Esophagus squamous epithelium (tissue), 5 donors: ENCODE results near the gene FLT3. TPM values are rescaled to one million over a fixed set of nuclear protein-coding genes. Genes with fewer than 3 reads are reported as not detected.

Source experiments
- DNase-seq: peaks from one replicate; lab custom pipeline; 2025; lab: John Stamatoyannopoulos, UW
- H3K27ac ChIP-seq, 4 donors: fragments of 200-600 bp; sonication (generic); one replicate each; pipeline ENCODE4 v1.5.1; 2016 to 2019; ENCODE audit warnings: mild to moderate bottlenecking in 1 of 4
- H3K27me3 ChIP-seq, 4 donors: fragments of 200-600 bp; sonication (generic); 1 replicate in 3 of 4; 2 replicates in 1 of 4; pipeline versions ENCODE4 v1.5.1 to v1.6.0; 2017 to 2021; ENCODE audit warnings: antibody characterized with exemption in 1 of 4
- H3K36me3 ChIP-seq, 3 donors: fragments of 200-600 bp; sonication (generic); one replicate each; pipeline ENCODE4 v1.5.1; 2016 to 2019
- H3K4me1 ChIP-seq, 3 donors: fragments of 200-600 bp; sonication (generic); one replicate each; pipeline ENCODE4 v1.5.1; 2017 to 2019
- H3K4me3 ChIP-seq, 4 donors: fragments of 200-600 bp; sonication (generic); 1 replicate in 3 of 4; 2 replicates in 1 of 4; pipeline ENCODE4 v1.5.1; 2016 to 2019; ENCODE audit warnings: mild to moderate bottlenecking in 2 of 4, moderate library complexity in 1 of 4
- H3K9me3 ChIP-seq, 3 donors: fragments of 200-600 bp; sonication (generic); one replicate each; pipeline ENCODE4 v1.5.1; 2016 to 2019
- POLR2A ChIP-seq, 4 donors: fragments of 450-650 bp; IDR thresholded peaks; one replicate each; pipeline ENCODE4 v1.6.1; 2017; ENCODE audit warnings: antibody characterized with exemption in 4 of 4, mild to moderate bottlenecking in 4 of 4, moderate library complexity in 3 of 4
- WGBS, 2 donors: methylation state at CpG; one replicate each; pipeline ENCODE4 v1.1.5; 2018; 5-methylcytosine and 5-hydroxymethylcytosine counted together
- intact Hi-C: fragments of 100-400 bp; cut with DNase I; formaldehyde crosslinking; loops from one replicate; pipeline ENCODE4 v1.15.0; 2022
- total RNA-seq, 4 donors: library from RNA; depleted of rRNA; stranded (reverse); fragments of >200 nt; gene quantifications; one replicate each; pipeline ENCODE4 v1.1.0, GENCODE V29; 2016
- TF ChIP-seq, protein P1 (sequence below), 6 experiments: fragments of 450-650 bp in 4 of 6; fragments of 200-600 bp in 2 of 6; sonication (generic) in 2 of 6; IDR thresholded peaks; one replicate each; pipeline ENCODE4 v1.5.1; 2016 to 2019; ENCODE audit warnings: antibody characterized with exemption in 6 of 6, mild to moderate bottlenecking in 4 of 6, moderate library complexity in 4 of 6
- donor health status: DM: yes; HTN: yes; CAD: no.

FLT3 gene
- total RNA-seq, 4 donors from 2014 or later, result 0.09 to 1.5 (median 0.96) TPM

DNA sequence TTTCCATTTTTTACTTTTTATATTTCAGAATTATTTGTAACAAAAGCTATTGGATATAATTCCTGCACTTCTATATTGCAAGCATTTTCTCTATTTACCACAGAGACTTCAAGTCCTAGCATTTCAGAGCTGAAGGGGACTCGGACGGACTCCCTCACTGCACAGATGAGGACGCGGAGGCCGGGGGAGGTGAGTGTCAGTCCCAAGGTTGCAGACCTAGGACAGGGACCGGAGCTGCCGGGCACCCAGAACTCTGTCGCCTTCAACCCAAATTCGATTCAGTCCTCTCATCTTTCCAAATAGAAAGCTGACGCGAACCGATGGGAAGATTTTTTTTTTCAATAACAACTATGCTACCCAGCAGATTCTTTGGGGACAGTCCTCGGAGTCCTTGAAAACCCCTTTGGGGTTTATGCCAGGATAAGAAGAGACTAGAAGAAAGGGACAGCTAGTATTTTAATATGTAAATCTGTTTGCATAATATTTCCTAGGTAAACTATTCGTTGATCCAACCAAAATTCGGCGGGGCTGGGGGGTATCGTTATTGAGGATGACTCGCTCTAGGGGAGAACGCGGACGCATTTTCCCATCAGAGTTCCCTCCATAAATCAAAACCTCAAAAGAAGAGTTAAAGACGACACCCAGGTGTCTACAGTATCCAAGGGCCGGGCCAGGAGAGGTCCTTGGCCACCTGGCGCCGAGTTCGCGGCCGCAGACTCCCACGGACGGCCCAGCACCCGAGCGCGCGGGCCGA is 803 bp downstream of the FLT3 start:
- Histone ChIP-seq H3K4me1 (peaks cover 5 to 17% (median 10%) of the 10 kb centered on the region in 3 donors), H3K36me3 (no peaks in the 10 kb centered on the region), H3K27ac (no peak overlapping the region), H3K27me3 (peaks cover 12 to 99% (median 17%) of the 10 kb centered on the region in 4 donors), H3K4me3 (peak overlapping the region; percentile 0 to 65 (median 29)), H3K9me3 (no peaks in the 10 kb centered on the region)
- WGBS, 2 donors, result 14 to 20% methylated on average over 13 to 34 of the region's 35 CpGs
- no peak for DNase-seq
- intact Hi-C loops, result no loop called here
- TF ChIP-seq, protein P1, sequence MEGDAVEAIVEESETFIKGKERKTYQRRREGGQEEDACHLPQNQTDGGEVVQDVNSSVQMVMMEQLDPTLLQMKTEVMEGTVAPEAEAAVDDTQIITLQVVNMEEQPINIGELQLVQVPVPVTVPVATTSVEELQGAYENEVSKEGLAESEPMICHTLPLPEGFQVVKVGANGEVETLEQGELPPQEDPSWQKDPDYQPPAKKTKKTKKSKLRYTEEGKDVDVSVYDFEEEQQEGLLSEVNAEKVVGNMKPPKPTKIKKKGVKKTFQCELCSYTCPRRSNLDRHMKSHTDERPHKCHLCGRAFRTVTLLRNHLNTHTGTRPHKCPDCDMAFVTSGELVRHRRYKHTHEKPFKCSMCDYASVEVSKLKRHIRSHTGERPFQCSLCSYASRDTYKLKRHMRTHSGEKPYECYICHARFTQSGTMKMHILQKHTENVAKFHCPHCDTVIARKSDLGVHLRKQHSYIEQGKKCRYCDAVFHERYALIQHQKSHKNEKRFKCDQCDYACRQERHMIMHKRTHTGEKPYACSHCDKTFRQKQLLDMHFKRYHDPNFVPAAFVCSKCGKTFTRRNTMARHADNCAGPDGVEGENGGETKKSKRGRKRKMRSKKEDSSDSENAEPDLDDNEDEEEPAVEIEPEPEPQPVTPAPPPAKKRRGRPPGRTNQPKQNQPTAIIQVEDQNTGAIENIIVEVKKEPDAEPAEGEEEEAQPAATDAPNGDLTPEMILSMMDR (IDR thresholded peaks at IDR 0.05), result no peak
- no peak for TF ChIP-seq POLR2A (IDR thresholded peaks at IDR 0.05)

DNA sequence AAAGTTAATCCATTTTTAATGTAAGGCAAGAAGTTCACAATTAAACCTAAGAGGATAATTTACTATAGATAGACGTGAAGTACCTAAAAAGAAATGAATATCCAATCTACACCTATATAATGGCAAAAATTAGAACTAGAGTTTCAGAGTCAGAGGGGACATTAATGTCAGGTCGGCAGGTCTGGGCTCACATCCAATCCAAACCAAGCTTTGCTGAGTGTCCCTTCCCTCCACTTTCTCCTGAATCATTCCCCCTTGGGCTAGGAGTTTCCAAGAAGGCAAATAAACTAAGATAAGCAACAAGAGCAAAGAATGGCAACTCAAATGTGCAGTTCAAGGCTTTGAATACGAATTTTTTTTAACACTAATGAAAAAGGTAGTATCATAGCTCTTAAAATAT is 2.9 kb downstream of the FLT3 start:
- H3K36me3 ChIP-seq, result no peaks in the 10 kb centered on the region
- no peak for DNase-seq
- intact Hi-C loops, result no loop called here
- no peaks in the 10 kb centered on the region for H3K9me3 ChIP-seq
- TF ChIP-seq, protein P1 (IDR thresholded peaks at IDR 0.05), result no peak
- TF ChIP-seq POLR2A (IDR thresholded peaks at IDR 0.05), result no peak
- no peak overlapping the region for H3K4me3 ChIP-seq
- peaks cover 5 to 17% (median 10%) of the 10 kb centered on the region in 3 donors for H3K4me1 ChIP-seq
- H3K27ac ChIP-seq, result no peak overlapping the region
- H3K27me3 ChIP-seq, result peaks cover 12 to 93% (median 17%) of the 10 kb centered on the region in 4 donors
- WGBS, 2 donors, result 28 to 32% methylated on average over 3 of the region's 3 CpGs

DNA sequence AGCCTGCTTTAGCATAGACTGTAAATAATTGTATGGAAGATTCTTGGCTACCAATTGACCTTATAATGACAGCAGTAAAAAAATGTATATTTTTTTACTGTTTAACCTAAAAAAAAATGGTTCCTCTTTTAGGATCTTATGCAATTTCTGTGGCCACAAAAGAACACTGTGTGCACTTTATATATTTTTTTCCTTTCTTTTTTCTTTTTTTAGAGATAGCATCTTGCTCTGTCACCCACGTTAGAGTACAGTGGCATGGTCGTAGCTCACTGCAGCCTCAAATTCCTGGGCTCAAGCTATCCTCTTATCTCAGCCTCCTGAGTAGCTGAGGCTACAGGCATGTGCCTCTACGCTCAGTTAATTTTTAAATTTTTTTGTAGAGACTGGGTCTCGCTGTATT is 6.1 kb downstream of the FLT3 start:
- no peaks in the 10 kb centered on the region for H3K4me1 ChIP-seq
- H3K4me3 ChIP-seq, result no peak overlapping the region
- TF ChIP-seq, protein P1 (IDR thresholded peaks at IDR 0.05), result no peak
- TF ChIP-seq POLR2A (IDR thresholded peaks at IDR 0.05), result no peak
- no peaks in the 10 kb centered on the region for H3K36me3 ChIP-seq
- no peak overlapping the region for H3K27ac ChIP-seq
- no peaks in the 10 kb centered on the region for H3K9me3 ChIP-seq
- WGBS, 2 donors, result 51 to 58% methylated on average over 4 of the region's 4 CpGs
- peaks cover 0 to 61% (median 6%) of the 10 kb centered on the region in 4 donors for H3K27me3 ChIP-seq
- intact Hi-C loops, result no loop called here
- no peak for DNase-seq

DNA sequence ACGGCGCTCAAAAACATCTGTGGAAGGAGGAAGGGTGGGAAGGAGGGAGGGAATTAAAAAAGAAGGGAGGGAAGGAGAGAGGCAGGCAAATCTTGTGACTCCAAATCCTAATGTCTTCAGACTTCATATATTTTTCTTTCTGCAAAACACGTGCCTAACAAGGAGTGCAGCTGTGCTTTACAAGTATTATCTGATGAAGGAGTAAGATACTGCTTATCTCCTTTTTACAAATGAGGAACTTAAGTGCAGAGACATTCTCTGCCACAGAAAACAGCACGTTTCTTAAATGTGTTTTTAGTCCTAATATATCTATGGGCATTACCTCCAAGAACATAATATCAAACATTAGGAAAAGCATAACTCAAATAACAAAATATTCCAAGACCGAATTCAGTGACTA is 6.5 kb downstream of the FLT3 start:
- intact Hi-C loops, result no loop called here
- H3K36me3 ChIP-seq, result no peaks in the 10 kb centered on the region
- no peaks in the 10 kb centered on the region for H3K9me3 ChIP-seq
- H3K27me3 ChIP-seq, result peaks cover 0 to 57% (median 2%) of the 10 kb centered on the region in 4 donors
- H3K27ac ChIP-seq, result peak overlapping the region in 1 of 4 donors; percentile 31
- WGBS, 2 donors, result 28 to 34% methylated on average over 5 of the region's 5 CpGs
- DNase-seq, result no peak
- TF ChIP-seq, protein P1 (IDR thresholded peaks at IDR 0.05), result no peak
- no peak for TF ChIP-seq POLR2A (IDR thresholded peaks at IDR 0.05)
- H3K4me3 ChIP-seq, result no peak overlapping the region
- no peaks in the 10 kb centered on the region for H3K4me1 ChIP-seq

GRCh38 chr13:28092431-28092830 is 7.9 kb downstream of the FLT3 start:
- TF ChIP-seq, protein P1 (IDR thresholded peaks at IDR 0.05), result no peak
- TF ChIP-seq POLR2A (IDR thresholded peaks at IDR 0.05), result no peak

More at GRCh38 chr13:28092431-28092830, 7.9 kb downstream of the FLT3 start:
- Histone ChIP-seq H3K4me1 (no peaks in the 10 kb centered on the region), H3K4me3 (no peak overlapping the region), H3K27me3 (peaks cover 0 to 49% (median 0%) of the 10 kb centered on the region in 4 donors), H3K9me3 (no peaks in the 10 kb centered on the region), H3K27ac (no peak overlapping the region), H3K36me3 (no peaks in the 10 kb centered on the region)
- no peak for DNase-seq
- 58 to 69% methylated on average over 2 of the region's 2 CpGs for WGBS, 2 donors
- intact Hi-C loops, result no loop called here
